LNCaP clone FGC (cell line): Measurements from ENCODE around the gene IRS1.
A peak's percentile ranks its signal among the peaks of the same experiment; 100 is the strongest.

Source experiments
- DNase-seq: peaks from one replicate; pipeline ENCODE4 v3.0.0-alpha.2; 2011; ENCODE audit warnings: low read depth
- H3K4me3 ChIP-seq: 2 replicates; pipeline ENCODE4 v1.5.1; 2011; ENCODE audit warnings: mild to moderate bottlenecking, low read depth, low read length, control low read depth
- TF ChIP-seq, protein P1 (sequence below): IDR thresholded peaks from 2 replicates; pipeline ENCODE4 v1.5.1; 2012; ENCODE audit warnings: mild to moderate bottlenecking; ENCODE audit not compliant: control insufficient read depth, insufficient read depth; ENCODE audit errors: extremely low read depth

The IRS1 gene

DNA sequence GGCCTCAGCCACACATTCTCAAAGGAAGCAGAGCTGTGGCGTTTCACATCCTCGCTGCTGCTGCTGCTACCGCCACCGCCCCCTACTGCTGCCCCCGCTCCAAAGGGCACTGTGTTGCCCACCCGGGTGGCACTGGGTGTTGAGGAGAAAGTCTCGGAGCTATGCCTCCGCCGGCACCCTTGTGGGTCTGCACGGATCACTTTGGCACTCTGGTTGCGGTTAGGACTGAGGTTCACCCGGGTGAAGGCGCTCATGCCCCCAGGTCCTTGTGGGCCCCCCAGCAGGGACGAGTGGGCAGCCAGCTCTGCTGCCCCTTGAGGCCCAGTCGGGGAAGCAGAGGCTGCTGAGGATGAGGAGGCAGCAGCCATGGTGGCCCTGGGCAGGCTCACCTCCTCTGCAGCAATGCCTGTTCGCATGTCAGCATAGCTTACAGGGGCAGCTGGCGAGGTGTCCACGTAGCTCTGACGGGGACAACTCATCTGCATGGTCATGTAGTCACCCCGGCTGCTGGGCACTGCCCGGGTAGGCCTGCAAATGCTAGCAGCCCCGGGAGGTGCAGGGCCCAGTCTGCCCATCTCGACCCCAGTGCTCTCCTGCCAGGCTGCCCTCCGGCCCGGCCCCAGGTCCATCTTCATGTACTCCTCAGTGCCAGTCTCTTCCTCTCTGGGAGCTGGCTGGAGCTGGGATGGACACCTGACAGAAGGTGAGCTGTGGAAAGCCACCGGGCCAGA lies 4.2 kb downstream of the IRS1 start:
- no peak for DNase-seq
- no peak overlapping the region for H3K4me3 ChIP-seq
- TF ChIP-seq, protein P1, sequence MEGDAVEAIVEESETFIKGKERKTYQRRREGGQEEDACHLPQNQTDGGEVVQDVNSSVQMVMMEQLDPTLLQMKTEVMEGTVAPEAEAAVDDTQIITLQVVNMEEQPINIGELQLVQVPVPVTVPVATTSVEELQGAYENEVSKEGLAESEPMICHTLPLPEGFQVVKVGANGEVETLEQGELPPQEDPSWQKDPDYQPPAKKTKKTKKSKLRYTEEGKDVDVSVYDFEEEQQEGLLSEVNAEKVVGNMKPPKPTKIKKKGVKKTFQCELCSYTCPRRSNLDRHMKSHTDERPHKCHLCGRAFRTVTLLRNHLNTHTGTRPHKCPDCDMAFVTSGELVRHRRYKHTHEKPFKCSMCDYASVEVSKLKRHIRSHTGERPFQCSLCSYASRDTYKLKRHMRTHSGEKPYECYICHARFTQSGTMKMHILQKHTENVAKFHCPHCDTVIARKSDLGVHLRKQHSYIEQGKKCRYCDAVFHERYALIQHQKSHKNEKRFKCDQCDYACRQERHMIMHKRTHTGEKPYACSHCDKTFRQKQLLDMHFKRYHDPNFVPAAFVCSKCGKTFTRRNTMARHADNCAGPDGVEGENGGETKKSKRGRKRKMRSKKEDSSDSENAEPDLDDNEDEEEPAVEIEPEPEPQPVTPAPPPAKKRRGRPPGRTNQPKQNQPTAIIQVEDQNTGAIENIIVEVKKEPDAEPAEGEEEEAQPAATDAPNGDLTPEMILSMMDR, result no peak

DNA sequence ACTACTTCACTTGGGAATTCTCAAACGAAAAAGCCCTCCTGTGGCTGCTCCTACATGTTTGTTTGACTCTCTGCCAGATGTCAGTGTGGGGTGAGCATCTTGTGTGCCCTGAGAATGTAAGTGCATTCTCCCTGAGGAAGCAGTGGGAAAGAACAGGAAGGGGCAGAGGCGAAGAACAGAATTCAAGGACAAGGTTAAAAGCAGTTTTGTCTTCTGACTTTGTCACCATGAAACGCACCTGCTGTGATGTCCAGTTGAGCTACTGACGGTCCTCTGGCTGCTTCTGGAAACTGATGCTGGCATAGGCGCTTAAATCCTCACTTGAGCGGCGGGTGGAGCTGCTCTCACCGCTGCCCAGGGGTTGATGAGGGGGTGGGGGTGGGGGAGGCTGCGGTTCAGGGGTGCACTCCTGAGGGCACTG lies 4.9 kb downstream of the IRS1 start:
- no peak overlapping the region for H3K4me3 ChIP-seq

DNA sequence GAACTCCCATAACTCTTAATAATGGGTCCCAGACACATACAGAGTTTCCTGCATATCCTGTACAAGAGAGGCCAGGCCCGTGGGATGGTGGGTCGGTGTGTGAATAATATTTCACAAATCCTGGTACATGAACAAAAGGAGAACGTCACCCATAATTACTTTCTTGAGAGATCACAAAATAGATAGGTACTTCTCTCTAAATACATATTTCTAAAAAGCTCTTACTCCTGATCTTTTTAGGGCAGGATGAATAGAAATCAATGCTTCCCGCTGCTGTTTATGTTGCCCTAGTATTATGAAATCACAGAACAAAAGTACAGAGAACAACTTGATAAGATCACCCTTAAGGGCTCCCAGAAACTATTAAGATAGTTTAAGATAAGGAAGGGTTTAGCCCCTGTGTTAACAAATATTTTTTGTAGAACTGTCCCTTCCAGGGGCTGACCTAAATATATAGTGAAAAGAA lies 5.4 kb downstream of the IRS1 start:
- TF ChIP-seq, protein P1, result no peak
- no peak overlapping the region for H3K4me3 ChIP-seq

More for the DNA sequence above, 4.9 kb downstream of the IRS1 start:
- TF ChIP-seq, protein P1, result no peak
- DNase-seq, result no peak

DNA sequence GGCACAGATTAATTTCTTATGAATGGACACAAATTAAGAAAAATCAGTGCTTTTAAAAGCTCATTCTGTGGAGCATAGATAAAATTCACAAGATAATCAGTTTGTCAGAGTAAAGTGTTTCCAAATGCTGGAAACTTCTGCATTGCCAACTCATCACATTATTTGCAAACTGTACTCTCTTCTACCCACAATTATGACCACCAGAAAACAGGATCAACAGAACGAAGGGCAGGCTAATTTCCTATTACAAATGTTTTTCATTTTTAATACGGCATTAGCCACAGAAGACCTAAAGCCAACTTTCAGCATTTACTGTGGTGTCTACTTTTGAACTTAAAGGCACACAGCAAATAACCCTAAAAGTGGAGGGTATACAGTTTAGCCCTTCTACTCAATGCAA lies 6.0 kb downstream of the IRS1 start:
- no peak overlapping the region for H3K4me3 ChIP-seq
- DNase-seq, result no peak
- TF ChIP-seq, protein P1, result no peak

More for the DNA sequence above, 5.4 kb downstream of the IRS1 start:
- DNase-seq, result no peak

DNA sequence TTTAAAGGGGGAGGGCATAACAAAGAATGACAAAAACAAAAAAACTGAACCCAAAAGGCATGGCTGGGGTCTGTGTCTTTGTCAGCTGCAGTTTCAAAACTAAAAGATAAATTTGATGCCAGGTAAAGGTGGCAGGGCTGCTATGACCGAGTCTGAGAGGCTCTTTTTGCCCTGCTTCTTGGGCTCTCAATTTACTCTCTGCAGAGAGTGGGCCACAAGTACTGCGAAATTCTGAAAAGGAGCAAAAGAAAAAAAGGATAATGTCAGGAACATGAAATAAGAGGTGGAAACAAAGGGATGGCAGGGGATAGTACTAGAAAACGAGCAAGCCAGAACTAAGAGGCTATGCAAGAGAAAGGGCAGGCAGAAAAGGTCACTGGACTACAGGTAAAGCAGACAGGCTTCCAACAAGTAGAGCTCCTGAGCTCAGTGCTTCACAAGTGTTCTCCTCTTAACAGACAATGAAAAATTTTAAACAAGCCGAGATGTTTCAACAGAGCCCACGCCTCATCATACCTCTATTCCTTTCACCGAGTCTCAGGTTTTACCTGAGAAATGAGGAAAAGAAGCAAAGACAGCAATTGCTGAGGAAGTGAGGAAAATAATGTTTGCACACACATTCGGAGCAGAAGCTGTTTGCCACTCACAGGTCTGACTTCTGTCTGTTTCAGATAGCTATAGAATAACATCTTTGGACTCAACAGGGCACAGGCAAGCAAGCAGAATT lies 7.3 kb downstream of the IRS1 start:
- no peak for DNase-seq
- TF ChIP-seq, protein P1, result no peak
- H3K4me3 ChIP-seq, result peak overlapping the region; percentile 57

DNA sequence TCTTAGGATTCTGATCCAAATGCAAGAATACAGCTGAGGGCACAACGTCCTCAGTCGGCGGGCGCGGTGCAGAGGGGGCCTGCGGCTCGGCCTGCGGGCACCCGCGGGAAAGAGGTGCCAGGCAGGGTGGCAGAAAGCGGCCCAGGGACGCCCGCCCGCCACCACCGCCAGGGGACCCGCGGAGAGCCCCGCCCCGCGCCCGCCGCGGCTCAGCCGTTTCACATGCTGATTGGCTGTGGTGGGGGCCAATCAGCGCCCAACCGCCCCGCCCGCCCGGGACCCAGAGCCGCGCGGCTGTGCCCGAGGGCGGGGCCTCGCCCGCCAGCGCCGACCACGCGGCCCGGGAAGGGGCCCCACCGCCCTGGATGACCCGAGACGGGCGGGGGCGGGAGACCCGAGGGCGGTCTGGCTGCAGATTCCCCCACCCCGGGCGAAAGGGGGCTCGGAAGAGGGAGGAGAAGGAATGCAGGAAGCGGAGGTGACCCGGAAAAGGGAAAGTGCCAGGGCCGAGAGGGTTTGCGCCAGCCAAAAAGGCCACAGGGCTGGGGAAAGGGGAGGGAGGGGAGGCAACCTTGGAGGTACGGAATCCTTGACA lies 8.0 kb downstream of the IRS1 start:
- H3K4me3 ChIP-seq, result peak overlapping the region; percentile 57
- TF ChIP-seq, protein P1, result 0 out of 2 replicates have a peak, but pooled peaks have one; percentile 13
- DNase-seq, result no peak
